GM18861 (cell line): ENCODE measurements around the gene KRT26.
"Not testable (repeated sequence)": the region's sequence is repeated elsewhere in the genome, so short reads cannot be mapped to it uniquely, and the experiment has no call there.

Source experiments
- ATAC-seq: cut with Tn5 transposase; IDR thresholded peaks from one replicate; pipeline ENCODE4 v1.9.1; 2021; ENCODE audit not compliant: unreplicated experiment

KRT26 gene

DNA sequence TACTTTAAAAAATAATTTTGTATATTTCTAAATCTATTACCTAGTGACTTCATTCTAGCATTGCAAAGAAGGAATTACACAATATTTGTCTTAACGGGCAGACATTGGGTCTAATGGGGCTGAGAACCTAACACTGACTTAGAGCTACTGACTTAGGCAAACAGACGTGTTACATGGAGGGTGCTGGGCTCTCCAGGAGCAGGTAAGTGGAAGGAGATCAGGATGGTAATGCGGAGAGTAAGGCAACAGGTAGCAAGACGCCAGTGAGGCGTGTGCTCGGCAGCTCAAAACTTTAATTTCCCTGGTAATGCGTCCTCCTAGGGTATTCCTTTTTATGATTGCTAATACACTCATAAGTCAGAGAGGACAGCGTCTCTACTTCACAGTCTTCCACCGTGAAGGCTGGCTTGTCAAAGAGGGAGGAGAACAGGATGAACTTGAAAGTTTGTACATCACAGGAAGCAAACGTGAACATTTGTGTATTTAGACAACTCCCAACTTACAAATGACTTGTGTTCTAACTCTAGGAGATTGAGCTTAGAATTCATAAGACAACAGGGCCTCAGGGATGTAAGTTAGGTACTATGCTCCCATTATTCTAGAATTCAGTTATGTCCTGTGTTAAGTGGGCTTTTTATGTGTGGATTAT lies 23.1 kb upstream of the KRT26 start:
- no peak for ATAC-seq

DNA sequence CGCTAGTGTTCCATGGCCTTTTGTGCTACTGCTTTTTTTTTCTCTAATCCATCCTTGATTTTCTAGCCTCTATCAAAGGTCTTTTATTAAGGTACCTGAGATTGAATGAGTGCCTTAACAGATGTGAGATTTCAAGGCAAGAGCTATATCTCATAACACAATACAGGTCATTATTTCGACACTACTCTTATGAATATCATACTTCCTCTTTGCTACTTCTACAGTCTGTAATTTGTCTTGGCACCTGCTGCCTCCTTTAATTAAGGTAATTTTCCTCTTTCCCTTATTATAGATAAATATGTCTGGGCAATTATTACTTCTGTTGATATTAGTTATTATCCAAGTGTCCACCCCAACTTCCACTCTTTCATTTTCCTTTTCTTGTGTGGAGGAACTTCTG lies 22.5 kb upstream of the KRT26 start:
- ATAC-seq = no peak

DNA sequence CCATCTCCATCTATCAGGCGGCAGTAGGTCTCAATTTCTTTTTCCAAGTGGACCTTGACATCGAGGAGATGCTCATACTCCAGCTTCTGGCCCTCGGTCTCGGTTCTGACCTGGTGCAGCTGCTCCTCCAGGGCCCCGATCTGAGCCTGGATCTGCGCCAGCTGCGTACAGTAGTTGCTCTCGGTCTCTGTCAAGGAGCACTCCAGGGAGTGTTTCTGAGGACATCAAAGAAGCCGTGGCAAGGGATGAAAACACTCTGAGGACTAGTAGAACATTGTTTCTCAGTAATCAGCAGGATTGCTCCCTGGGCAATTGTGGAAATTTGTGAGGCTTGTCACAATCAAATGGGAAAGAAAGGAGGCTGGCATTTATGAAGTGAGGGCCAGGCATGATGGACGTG lies 21.8 kb upstream of the KRT26 start:
- ATAC-seq = no peak

DNA sequence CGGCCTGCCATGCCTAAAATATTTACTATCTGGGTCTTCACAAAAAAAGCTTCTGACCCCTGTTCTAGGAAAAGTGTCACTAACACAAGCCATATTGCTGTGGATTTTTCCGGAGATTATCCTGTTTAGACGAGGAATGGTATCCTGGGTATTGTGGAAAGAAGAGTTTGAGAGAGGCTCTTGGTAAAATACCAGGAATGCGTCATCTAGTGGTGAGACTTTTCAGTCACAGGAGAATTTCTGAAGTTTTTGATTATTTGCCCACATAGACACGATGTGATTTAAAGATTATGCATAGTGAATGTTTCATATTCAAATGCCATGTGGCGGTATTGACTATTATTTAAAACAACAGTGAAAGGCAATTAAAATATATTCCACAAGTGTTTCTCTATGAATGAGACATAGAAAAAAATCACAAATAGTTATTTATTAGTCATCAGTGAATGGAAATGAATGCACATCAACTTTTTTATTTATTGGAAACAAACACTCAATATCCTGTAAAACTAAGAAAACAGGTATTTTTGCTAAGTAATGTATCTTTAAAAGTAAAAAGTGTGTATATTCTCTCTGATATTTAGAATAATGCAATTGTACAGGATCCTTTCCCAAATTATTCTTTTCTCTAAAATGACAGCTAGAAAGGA lies 19.9 kb upstream of the KRT26 start:
- no peak for ATAC-seq

DNA sequence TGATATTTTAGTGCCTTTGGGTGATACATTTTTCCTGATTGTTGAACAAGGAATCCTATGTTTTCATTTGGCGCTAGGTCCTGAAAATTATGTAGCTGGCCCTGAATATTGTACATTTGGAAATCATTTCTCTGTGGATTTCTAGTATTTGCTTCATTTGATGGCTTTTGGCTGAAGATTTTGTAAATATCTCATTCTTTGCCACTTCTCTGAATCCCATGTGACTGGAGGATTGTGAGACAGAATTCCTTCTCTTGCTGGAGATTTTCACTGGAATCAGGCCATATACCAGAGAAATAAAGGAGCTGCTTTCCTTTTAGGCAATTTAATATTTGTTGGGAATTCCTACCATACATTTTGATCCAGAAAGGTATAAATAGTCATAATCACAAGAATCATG lies 19.1 kb upstream of the KRT26 start:
- ATAC-seq = no peak

DNA sequence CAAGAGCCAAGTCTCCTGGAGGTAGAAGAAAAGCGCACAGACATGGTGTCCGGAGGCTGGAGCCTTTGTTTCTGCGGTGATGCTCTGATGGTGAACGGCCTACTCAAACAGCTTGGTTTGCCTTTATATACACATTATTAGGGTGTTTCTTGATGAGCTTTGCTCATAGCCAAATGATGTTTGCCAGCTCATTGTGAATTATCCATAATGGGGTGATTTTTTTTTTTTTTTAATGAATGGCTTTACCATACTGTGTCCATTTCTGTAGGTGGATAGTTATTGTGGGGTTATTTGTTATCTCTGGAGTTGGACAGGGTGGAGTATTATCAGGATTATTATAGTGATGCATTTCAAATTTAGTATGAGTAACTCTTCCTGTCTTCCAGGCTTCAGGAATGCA lies 10.4 kb upstream of the KRT26 start, which contains the start of gene KRT27:
Gene KRT27, minus strand, starts transcription at position 101 of the 400 bp plus-strand sequence. Its CDS starts 57 bp downstream, at position 44.
- no peak for ATAC-seq

DNA sequence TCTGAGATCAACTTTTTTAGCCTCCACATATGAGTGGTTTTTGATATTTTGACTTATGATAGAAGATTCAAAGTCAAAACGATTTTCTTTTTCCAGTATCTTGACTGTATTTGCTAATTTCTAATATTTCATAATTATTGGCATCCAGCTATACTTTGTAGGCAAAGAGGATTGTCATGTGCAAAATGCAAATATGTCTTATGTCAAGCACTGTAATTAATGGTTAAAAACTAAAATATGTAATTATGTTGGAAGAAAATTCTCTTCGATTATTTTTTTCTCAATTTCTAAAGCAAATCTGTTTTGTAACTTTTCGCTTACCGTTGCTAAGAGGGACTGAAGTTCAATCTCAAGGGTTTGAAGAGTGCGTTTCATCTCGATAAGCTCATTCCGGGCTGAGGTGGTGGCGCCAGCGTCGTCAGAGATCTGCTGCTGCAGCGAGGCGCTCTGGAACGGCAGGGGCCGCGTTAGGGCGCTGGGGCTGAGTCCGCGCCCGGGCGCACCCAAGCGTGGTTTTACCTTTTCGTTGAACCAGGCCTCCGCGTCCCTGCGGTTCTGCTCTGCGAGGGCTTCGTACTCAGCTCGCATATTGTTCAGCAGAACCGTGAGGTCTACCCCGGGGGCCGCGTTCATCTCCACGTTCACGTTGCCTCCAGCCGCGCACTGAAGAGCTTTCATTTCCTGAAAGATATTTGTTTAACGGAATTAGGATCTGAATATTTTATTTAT lies 7.3 kb upstream of the KRT26 start:
- no peak for ATAC-seq

DNA sequence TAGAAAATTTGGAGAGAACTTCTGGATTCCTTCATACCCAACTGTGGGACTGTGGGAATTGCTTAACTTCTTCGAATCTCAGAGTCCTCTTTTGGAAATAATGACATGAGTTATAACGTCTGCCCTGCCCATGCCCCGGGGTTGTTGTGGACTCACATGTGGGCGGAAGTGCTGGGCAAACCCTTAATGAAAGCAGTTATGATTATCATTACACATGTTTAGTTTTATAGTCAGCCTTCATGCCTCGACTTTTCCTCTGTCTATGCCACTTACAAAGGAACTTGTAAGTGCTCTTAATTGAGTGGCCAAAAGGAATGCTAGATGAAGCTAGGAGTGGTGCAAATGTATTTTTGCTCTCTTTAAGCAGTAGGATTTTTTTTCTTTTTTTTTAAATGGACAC lies 6.5 kb upstream of the KRT26 start:
- ATAC-seq = no peak

DNA sequence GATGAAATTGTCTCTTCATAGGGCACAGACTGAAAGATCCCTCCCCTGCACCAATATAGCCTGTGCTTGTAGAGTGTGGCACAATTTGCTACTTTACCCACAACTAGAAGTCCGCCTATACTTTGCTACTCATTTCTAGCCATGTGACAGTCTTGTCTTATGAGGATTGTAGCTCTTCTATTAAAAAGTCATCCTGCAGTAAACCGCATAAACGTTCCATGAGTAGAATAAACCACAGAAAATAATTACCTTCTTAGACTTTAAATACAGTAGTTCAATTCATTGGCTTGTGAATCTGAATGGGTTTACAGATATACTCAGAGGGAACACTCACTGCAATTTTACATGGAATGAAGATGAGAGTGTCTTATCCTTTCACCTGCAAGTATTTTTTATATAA lies 6.0 kb upstream of the KRT26 start:
- no peak for ATAC-seq

DNA sequence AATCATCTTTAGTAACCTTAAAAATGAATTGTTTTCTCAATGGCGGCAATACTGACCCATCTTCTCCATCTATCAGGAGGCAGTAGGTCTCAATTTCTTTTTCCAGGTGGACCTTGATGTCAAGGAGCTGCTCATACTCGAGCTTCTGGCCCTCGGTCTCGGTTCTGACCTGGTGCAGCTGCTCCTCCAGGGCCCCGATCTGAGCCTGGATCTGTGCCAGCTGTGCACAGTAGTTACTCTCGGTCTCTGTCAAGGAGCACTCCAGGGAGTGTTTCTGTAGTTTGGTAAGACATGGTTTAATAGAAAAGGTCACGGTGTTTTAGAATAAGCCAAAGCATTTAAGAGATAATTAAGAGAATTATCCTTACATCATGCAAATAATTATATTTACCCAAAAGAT lies 5.5 kb upstream of the KRT26 start:
- no peak for ATAC-seq

DNA sequence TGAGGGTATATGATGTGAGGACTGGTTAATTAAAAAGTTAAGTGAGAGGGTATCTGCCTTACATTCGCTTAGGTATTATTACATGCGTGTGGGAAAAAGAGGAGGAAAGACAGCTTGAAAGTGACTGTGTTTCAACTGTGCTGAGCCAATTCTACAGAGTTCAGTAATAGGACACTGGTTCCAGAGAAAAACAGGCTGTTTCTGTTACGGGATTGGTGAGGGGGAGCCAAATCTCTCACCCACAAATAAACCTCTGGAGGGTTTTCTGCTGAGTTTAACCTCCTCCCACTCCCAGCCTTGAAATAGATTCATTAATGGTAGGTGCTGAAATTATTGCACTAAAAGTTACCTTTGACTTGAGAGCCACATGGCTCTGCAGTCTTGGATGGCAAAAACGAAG lies 3.9 kb upstream of the KRT26 start:
- no peak for ATAC-seq

DNA sequence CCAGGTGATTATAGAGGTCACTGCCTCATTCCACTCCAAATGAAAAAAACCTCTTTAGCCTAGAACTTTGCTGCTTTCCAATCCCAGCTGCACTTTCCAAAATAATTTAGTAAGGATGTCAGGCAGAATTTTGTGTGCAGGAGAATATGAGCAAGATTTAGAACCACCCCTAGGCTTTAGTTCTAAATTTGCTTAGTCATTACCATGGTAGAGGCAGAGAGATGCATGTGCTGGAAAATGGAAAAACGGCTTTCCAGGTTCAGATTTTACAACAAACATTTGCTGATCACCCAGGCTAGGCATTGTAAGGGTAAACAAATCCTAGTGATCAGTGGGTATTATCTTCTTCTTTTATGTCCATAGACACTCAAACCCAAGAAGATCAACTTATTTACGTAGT lies 6.3 kb downstream of the KRT26 start:
- no peak for ATAC-seq

DNA sequence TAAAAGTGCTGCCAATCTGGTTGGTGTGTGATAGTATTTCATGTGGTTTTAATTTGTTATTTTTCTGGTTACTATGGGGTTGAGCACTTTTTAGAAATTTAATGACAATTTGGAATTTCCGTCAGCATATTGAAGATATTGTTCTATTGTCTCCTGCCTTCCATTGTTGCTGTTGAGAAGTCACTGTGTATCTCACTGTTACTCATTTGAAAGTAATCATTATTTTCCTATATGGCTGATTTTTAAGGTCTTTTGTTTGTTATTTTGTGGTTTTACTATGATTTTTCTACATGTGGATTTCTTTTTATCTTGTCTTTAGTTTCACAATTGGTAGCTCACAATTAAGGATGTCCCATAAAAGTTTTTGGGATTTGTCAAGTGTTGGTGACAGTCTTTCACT lies 8.2 kb downstream of the KRT26 start:
- no peak for ATAC-seq

DNA sequence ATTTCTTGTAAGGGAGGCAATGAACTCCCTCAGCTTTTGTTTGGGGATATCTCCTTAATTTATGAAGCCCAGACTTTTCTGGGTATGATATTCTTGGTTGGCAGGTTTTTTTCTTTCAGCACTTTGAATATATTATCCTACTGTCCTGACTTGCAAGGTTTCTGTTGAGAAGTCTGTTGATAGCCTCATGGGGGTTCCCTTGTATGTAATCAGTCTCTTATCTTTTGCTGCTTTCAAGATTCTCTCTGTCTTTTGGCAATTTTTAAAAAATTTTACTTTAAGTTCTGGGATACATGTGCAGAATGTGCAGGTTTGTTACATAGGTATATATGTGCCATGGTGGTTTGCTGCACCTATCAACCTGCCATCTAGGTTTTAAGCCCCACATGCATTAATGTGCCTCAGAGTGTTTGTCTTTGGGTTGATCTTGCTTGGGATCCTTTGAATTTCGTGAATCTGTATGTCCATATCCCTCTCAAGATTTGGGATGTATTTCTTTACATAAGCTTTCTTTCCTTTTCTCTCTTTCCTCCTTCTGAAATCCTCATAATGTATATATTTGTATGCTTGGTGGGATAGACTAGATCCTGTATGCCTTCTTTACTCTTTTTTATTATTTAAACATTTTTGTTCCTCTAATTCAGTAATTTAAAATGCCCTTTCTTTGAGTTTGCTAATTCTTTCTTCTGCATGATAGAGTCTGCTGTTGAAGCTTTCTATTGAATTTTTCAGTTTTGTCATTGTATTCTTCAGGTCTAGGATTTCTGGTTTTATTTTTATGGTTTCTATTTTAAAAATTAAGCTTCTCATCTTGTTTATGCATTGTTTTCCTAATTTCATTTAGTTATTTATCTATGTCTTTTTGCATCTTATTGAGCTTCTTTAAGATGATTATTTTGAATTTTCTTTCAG lies 11.6 kb downstream of the KRT26 start:
- ATAC-seq = no peak

DNA sequence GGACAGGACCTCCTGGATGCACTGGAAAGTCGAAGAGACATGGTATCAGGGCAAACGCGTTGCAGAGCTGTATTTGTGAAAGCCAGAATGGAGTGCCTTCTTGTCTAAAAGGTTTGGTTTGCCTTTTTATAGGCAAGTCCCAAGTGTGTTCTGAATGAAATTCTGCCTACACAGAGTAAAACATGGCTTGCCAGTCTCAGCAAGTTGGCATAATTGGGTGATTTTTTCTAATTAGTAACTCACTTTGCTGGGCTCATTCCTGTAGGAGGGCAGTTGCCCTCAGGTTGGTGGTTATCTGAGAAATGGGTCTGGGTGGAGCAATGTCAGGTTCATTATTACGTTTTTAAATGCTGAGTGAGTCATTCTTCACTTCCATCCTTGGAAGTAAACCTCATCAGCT lies 16.8 kb downstream of the KRT26 start, which contains the start of gene KRT25:
Gene KRT25, minus strand, starts transcription at position 101 of the 400 bp plus-strand sequence. Its CDS starts 60 bp downstream, at position 41.
- ATAC-seq = no peak

DNA sequence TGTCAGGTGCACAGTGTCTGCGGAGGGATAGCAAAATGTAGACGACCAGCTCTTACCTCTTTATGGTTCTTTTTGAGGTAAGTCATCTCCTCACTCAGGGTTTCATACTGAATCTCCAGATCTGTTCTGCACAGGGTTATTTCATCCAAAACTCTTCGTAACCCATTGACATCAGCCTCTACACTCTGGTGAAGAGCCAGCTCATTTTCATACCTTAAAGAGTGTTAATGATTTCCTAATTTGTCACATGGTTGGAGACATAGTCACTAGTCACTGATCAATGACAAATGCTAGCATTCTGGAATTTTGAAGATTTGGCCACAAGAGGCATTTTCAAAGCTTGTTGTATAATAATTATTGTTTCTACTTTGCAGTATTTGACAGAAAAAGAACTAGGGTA lies 18.2 kb downstream of the KRT26 start:
- ATAC-seq = no peak

DNA sequence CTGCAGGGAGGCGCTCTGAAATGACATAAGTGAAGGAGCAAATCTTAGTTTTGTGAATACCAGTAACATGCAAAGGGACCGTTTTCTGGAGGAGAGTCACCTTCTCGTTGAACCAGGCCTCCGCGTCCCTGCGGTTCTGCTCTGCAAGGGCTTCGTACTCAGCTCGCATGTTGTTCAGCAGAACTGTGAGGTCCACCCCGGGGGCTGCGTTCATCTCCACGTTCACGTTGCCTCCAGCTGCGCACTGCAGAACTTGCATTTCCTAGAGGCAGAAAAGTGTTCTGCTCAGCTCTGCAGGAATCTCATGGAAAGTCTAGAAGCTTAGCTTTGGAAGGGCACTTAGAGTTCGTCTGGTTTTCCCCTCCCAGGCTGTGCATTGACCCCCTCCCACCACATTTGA lies 20.9 kb downstream of the KRT26 start:
- no peak for ATAC-seq

DNA sequence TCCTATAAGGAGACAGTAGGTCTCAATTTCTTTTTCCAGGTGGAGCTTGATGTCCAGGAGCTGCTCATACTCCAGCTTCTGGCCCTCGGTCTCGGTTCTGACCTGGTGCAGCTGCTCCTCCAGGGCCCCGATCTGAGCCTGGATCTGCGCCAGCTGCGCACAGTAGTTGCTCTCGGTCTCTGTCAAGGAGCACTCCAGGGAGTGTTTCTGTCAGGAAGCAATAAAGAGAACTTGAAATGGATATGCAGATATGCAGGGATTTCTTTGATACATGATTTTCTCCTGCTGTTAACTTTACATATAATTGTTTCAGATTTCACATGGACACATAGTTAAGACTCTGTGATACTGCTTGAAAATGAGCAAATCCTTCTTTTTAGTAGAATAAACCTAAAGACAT lies 21.6 kb downstream of the KRT26 start:
- ATAC-seq = no peak

DNA sequence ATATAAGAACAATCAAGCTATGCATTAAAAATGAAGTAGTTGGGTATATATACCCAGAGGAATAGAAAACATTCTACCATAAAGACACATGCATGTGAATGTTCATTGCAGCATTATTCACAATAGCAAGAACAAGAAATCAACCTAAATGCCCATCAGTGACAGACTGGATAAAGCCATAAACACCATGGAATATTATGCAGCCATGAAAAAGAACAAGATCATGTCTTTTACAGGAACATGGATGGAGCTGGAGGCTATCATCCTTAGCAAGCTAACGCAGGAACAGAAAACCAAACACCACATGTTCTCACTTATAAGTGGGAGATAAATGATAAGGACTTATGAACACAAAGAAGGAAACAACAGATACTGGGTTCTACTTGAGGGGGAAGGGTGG lies 23.3 kb downstream of the KRT26 start:
- not testable (repeated sequence) for ATAC-seq

DNA sequence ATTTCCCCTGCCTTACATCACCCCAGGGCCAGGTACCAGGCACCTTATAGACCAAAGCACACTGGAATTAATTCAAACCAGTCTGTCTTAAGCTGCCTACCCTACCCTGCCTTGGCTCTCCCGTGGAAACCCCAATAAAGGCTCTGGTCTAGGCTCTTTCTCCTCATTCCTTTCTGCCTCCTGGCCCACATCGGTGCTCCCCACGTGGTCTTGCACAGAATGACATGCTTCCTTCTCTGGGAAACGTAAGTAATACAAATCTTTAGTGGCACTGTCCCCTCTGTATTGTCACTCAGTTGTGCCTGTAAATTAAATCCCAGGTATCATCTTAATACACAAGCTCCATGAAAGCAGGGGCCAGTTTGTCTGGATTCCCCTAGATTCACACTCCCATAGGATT lies 33.4 kb downstream of the KRT26 start:
- ATAC-seq = no peak

DNA sequence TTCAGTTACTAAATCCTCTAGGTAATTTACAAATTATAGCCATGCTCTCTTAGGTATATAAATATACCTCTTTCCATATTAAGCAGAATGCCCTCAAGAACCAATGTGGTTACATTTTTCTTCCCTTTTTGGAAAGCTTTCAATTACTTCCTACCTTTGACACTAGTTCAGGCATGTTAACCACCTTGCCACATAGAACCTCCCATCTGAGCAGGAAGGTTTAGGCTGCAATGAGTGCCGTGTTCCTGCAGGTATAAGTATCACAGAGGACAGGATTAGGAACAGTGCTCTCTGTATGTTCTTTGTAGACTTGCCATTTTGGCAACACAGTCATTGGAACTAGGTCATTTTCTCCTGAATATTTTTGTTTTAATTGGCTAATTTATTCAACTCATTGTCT lies 37.0 kb downstream of the KRT26 start:
- ATAC-seq = no peak
